Stimulated activated CD4-positive, alpha-beta T cell treated with anti-CD3 and anti-CD28 coated beads, Interleukin-15, amount 100 ng/mL, for 1 hour (primary cell): ENCODE results near the gene MAGI2.

ENCODE experiments used
- DNase-seq, 2 donors: peaks; one replicate each; pipeline ENCODE4 v3.0.0-alpha.2; 2020; ENCODE audit warnings: low read depth in 1 of 2, low spot score in 1 of 2

The MAGI2 gene

GRCh38 chr7:79381921-79382320 lies 71.5 kb downstream of the MAGI2 start:
- DNase-seq = no peak

DNA sequence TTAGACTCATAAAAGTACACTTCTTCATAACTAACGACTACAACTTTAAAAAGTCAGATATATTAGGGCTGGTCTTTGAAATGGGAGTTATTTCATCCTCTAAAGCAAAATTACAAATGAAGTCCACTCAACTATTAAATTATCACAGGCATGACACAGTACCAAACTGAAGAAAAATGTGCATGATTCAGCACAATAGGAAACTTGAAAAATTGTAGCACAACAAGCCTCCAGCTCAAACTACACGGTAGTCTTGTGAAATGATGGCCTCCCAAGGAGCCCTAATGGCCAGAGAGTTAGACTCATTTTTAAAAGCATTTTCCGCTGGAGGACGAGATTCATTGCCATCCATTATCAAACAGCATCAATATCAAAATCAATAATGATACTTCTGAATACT lies 76.4 kb downstream of the MAGI2 start:
- DNase-seq = no peak

DNA sequence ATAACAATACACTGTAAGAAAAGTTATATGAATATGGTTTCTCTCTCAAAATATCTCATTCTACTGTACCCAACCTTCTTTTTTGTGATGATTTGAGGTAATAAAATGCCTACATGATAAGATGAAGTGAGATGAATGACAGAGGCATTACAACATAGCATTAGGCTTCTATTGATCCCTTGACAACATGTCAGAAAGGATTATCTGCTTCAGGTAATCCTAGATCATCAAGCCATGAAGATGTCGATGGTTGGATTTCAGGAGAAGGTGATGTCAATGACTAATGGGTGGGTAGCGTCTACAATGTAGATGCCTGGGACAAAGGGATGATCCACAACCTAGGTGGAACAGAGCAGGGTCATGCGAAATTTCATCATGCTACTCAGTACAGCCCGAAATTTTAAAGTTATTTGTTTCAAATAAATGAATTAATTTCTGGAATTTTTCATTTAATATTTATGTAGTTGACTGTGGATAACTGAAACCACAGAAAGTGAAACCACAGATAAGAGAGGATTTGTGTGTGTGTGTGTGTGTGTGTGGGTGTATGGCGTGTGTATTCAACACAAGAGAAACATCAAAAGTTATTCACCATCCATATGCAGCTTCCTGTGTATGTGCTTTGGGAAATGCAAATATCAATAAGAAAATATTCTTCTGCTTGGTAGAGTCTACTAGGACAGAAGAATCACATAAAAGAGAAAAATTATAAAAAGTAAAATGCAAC lies 77.0 kb downstream of the MAGI2 start:
- DNase-seq = no peak

GRCh38 chr7:79361214-79361613 lies 92.3 kb downstream of the MAGI2 start:
- no peak for DNase-seq

DNA sequence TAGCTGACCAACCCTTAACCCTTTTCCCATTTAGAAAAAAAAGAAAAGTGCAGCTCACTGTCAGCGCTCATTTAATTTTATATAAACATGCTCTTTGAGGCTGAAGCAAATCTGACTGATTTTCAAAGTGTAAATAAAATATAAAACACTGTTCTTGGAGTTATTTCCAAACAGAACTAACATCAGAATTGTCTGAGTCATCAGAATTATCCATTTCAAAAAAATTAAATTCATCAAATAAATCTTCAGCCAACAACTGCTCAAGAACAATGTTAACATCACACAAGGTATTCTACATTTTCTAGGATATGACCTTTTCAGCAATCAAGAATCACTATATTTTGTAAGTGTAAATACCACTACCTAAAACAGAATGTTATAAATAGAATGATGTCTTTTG lies 93.6 kb downstream of the MAGI2 start:
- DNase-seq = no peak

DNA sequence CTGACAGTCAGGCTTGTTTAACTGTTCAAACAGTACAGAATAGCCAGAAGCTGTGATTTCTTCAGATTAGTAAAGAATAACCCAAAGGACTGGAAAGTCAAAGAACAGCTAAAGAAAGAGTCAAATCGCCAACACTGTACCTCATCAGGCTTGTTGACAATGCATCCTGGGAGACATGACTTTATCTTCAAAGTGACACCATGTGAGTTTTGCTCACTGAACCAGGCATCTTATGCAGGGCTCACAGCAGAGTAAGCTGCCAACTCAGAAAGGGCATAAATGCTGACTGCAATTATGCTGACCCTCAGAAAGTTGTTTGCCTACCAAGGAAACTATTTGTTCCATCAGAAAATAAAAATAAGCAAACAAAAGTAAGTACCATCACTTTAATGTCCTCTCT lies 96.4 kb downstream of the MAGI2 start:
- DNase-seq = no peak

DNA sequence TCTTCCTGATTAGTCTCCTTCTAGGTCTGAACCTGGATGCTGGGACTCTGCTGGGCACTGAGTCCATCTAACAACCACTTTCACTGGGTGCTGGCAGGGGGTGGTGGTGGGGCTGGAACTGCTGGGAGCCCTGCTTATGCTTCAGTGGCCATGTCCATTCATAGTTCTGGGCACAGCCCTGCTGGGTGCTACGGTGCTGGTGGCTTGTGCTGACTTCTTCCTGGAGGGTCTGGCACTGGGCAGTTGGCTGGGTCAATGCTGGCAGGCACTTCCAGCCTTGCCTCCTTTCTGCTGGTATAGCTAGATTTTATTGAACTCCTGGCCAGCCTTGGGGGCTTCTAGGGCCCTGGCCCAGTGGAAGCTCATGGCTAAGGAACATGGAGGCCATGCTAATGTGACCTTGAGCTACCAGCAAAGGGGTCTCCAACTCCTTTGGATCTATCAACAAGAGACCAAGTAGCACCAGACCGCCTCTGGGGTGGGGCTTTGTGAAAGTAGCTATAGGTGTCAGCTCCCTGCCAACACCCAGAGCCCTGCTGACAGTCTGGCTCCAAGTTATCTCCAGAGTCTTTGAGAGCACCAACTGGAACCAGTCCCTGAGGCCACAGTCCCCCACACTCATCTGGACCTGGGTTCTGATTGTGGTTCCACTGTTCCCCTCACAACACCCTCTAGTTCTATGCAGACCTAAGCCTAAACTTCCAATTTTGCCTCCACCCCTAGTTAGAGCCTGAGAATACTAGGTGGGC lies 99.6 kb downstream of the MAGI2 start:
- no peak for DNase-seq

GRCh38 chr7:79352323-79352722 lies 101.1 kb downstream of the MAGI2 start:
- no peak for DNase-seq

- DNase-seq = no peak
Observed at GRCh38 chr7:79347351-79347750, 106.1 kb downstream of the MAGI2 start.

- no peak for DNase-seq
Observed at GRCh38 chr7:79341902-79342301, 111.6 kb downstream of the MAGI2 start.

- DNase-seq = no peak
Observed at GRCh38 chr7:79340212-79340611, 113.3 kb downstream of the MAGI2 start.

GRCh38 chr7:79339208-79339925 lies 114.1 kb downstream of the MAGI2 start:
- no peak for DNase-seq

GRCh38 chr7:79337717-79338116 lies 115.8 kb downstream of the MAGI2 start:
- DNase-seq = no peak

DNA sequence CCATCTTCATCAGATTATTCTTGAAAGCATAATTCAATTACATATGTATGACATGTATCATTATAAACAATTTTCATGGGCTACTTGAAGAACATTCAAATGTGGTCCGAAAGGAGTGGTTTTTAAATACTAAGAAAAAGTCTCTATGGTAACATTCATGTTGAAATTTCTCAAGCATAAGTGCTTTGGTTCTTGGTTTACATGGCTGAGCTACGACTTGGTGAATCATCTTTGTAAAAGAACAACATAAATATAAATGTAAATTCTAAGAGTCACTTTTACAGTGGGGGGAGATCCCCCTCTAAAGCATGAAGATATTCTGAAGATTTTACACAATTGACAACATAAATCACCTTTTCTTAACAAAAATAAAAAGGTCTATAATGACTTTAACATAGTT lies 118.6 kb downstream of the MAGI2 start:
- no peak for DNase-seq

DNA sequence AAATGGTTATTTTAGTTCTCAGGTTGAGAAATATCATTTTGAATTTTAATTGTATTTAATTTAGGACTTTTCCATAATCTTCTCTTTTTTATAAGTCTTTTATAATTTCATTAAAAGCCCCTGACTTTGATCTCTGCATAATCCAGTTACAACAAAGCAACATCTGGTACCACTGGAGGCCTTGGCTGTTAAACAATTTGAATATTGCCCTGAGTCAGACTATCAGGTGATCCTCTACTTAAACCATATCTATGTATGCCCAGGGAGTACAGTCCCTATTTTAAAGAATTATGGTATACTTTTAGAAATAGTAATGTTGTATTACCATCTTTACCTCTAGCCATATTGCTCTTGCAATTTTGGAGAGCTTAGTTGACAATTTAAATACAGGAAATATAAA lies 119.1 kb downstream of the MAGI2 start:
- DNase-seq = no peak

DNA sequence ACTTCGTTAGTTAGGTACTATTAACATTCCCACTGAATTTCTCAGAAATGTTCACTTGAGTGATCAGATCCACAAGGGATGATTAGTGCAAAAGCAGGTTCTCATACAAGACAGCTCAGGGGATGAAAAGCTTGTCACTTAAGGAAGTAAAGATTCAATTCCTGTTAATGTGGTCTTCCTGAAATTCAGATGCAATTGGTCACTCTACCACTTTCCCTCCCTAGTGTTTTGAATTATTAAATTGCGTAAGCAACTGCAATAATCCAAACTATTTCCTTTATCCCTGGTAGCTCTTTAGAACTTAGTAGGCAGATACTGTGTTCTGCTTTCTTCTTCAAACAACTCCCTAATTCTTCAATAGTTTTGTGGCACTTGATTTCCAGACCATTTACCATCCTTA lies 121.4 kb downstream of the MAGI2 start:
- DNase-seq = no peak

DNA sequence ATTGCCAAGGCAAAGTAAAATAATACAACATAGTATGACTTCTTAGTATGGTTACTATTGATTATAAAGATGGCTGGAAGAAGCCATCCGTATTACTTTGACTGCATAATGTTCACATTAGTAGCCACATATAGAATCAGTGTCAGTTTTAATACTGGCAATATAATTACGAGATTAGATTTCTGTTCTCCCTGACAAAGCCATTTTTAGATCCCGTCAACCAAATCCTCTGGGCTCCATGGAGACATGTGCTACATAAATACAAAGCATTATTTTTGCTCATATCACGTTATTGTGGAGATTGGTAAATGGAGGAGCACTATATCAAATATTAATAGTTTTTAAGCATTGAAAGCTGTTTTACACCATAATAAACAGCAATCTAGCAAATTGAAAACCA lies 124.0 kb downstream of the MAGI2 start:
- DNase-seq = no peak

- no peak for DNase-seq
Observed at GRCh38 chr7:79320741-79321473, 132.6 kb downstream of the MAGI2 start.

GRCh38 chr7:79319369-79319768 lies 134.1 kb downstream of the MAGI2 start:
- no peak for DNase-seq

DNA sequence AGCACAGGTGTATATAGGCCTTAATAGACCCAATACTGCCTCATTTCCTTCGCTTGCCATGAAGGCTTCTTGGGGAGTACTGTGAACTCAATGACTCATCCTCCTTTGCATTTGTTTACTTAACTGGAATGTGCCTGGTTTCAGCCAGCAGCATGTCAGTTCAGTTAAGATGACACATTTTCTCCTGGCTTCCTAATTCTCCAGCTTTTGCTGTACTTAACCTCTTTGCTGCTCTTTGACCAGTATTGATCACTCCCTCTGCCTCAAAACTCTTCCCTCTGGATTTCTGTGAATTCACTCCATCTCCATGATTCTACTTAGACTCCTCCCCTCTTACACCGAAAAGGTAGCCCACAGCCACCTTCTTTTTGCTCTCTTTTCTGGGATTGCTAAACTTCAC lies 135.7 kb downstream of the MAGI2 start:
- no peak for DNase-seq

- DNase-seq = no peak
Observed at GRCh38 chr7:79312022-79312421, 141.4 kb downstream of the MAGI2 start.

GRCh38 chr7:79308192-79308591 lies 145.3 kb downstream of the MAGI2 start:
- no peak for DNase-seq
